GM19351 (cell line): Measurements from ENCODE around the gene NHLRC4.

ENCODE experiments used
- ATAC-seq: cut with Tn5 transposase; IDR thresholded peaks from one replicate; pipeline ENCODE4 v1.9.1; 2021; ENCODE audit warnings: mild to moderate bottlenecking, moderate library complexity; ENCODE audit not compliant: unreplicated experiment

Gene NHLRC4

DNA sequence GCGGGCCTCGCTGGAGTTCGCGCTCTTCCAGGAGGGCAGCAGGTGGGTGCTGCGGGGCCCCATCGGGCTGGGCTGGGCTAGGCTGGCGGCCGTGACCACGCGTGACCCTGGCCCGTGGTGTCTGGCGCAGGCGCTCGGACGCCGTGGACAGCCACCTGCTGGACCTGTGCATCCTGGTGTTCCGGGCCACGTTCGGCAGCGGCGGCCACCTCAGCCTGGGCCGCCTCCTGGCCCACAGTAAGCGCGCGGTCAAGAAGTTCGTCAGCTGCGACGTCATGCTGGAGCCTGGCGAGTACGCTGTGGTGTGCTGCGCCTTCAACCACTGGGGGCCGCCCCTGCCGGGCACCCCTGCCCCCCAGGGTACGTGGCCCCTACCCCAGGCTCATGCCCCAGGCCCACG, 14.6 kb upstream of the NHLRC4 start:
- no peak for ATAC-seq

DNA sequence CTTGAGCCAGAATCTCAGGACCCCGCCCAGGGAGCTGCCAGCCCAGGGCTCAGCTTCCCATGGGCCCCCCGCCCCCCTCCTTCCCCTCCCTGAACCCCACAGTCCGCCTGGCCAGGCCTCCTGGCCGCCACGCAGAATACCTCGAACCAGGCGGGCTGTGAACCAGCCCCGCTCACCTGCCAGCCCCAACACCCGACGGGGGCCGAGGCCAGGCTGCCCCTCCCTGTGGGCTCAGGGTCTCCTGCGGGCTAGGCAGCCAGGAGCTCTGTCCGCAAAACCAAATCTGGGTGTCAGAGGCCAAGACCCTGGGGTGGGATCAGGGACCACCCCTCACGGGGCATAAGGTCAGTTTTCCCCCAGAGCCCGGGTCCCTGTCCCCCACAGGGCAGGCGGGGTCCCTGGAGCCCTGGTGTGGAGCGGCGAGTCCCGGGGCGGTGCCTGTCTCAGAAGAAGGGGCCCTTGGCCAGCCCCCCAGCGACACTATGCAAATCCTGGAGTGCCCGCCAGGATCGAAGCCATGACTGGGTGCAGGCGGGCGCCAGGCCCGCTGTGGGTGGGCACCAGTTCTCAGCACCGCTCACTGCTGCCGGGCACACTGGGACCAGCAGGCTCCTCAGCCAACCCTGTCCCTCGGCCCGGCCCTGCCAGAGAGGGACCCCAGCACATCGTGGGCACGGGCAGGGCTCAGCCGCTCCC, 13.1 kb upstream of the NHLRC4 start:
- no peak for ATAC-seq

DNA sequence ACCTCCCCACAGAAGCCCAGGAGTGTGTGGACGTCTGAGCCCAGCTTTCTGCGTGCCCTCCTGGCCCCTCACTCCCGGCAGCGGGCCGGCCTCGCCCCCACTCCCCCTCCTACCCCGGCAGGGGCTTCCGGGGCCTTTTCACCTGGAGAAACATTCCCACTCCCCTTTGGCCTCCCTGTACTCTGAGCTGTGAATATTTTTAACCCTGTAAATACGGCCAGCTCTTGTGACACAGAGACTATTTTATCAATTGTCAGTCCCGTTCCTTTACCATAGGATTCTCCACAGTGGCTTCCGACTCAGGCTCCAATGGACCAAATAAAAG, 12.5 kb upstream of the NHLRC4 start:
- no peak for ATAC-seq

DNA sequence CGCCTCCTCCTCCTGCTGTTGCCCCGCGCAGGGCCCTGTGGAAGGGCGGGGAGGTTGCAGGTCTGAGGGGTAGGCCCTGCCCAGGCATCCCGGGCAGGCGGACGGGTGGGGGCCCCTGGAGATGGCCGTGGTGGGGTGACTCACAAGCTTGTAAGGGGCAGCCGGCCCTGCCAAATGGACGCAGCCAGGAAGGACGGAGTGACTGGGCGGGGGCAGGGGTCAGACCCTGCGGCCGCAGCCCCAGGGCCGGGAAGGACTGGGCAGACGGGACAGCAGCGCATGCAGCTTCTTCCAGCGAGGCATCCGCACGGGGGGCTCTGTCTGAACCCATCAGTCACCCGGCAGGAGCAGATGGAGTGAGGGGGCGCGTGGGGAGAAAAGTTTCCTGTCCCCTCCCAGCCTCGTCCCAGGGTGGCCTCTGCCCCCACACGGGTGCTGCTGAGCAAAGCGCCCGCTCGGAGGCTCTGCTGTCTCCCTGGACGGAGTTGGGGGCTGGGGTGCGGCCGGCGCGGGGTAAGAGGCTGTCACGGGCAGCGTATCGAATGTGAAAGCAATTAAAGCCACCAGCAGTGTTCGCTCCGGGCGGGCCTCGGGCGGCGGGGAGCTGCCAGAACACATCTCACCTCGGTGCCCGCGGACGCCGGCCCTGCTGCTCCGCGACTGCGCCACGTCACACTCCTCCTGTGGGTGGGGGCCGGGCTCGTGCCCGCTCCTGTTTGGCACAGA, 12.0 kb upstream of the NHLRC4 start:
- no peak for ATAC-seq

DNA sequence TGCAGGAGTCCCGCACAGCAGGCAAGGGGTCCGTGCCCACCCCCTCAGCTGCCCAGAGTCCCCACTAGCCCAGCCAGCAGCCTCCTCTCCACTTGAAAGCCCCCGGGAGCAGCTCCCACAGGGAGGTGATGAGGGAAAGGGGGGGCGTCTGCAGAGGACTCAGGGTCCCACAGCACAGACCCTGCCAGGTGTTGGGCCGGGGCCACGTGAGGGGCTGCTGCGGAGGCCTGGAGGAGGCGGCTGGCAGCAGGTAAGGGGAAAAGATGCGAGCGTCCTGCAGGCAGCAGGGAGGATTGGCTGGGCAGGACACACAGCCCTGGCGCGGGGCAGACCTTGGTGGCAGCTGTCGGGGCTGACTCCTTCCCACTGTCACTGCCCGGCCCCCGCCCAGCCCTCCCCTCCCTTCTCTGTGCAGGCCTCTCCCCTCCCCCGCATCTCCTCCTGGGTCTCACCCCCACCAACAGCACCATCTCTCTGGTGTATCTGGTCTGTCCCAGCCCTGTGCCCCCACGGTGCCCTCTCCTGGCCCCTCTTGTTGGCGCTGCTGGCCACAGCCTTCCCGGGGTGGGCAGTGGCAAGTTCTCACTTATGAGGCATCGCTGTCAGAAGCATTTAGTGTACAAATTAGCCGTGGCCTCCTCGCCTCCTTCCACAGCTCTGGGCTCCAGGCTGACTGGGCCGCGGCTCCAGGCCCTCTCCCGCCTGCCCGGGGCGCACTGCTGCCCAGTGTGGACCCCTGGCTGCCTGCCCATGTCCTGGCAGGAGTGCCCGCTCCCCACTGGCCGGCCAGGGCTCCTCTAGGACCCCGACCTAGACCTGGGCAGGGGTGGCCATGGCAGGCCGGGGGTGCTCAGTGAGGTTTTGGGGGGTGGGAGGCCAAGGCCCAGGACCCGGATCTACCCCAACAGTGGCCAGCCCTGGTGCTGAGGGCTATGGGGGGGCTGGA, 11.0 kb upstream of the NHLRC4 start:
- ATAC-seq, result no peak

DNA sequence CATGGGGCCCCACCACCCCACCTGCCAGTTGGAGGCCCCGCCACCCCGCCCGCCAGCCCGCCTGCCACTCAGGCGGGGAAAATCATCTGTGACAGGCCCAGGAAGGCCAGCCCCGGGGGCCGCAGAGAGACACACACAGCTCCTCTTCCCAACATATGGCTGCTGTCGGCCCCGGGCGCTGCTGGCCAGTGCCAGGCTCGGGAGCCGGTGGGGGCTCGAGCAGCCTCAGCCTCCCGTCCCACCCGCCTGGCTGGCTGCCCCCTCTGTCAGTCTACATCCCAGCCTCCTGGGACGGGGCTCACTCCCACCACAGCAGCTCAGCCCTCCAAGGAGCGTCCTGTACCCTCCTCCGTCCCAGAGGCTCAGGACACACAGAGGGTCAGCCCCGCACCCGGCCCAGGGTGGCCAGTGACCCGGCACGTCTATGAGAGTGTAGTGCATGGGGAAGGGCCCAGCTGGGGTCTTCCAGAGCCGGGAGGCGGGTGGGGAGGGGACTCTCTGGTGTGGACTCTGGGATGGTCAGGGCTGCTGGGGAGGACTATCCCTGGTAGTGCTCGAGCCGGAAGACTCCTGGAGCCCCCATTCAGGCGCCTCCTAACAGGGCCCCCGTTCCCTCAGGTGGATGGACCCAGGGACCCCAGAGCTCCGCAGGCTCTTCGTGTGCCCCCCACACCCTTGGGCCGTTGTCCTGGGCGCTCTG, 10.2 kb upstream of the NHLRC4 start:
- ATAC-seq, result no peak

DNA sequence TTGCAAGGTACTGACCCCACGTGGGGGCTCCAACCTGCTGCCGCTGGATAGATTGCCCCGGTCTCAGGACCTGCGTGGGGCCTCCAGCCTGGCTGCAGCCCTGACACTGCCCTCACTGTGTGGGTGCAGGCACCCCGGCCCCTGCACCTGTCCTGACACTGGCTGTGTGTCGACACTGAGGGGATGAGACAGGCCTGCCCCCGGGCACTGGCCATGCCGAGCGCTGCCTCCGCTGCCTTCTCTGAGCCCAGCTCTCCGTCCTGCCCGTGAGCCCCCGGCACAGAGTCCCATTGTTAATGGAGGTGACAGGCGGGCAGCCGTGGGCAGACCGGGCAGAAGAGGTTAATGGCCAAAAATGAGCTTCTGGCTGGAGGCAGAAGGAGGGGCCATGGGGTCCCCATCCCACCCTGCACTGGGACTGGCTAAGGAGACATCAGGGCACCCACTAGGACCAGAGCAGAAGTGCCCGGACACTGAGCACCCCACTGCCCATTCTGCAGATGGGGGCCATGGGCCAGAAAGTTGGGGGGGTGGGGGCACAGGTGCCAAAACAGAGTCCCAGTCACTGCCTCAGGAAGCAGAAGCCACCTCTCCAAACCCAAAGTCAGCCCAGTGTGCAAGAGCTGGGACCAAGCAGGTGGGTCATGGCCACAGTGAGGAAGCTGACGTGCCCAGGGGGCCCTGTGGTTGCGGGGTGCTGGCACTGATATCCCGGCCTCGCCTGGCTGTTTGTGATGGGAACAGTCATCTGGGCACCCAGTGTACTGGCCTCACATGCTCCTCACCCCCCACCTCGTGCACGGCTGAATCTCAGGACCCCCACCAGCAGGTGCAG, 9.1 kb upstream of the NHLRC4 start:
- ATAC-seq, result no peak

DNA sequence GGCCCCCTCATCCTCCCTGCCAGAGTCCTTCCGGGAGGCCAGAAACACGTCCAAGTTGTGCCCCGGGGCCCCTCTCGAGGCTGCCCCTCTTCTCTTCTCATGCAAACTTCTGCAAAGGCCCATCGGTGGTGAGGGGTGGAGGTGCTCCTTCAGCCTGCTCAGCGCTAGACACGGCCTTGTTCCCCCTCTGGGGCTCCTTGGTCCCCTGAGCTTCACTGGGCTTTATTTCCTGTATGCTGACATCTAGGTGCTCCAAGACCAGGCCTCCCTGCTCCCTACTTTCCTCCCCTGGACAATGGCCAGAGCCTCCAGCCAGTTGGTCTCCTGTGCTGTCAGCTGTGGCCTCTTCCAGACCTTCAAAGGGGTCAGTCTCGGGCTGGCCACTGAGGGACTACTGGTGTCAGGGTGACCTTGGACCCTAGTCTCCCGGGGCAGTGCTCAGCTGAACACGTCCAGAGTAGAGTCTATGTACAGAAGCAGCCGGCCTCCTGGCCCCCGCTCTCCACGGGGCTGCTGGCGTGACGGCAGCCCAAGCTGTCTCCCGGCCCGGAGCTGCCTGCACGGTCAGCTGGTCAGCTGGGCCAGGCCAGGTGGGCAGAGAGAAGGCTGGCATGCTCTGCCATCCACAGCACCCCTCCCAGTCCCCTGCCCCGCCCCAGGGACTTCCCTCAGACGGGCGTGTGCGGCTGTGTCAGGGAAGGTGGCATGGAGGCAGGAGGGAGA, 8.3 kb upstream of the NHLRC4 start:
- no peak for ATAC-seq

DNA sequence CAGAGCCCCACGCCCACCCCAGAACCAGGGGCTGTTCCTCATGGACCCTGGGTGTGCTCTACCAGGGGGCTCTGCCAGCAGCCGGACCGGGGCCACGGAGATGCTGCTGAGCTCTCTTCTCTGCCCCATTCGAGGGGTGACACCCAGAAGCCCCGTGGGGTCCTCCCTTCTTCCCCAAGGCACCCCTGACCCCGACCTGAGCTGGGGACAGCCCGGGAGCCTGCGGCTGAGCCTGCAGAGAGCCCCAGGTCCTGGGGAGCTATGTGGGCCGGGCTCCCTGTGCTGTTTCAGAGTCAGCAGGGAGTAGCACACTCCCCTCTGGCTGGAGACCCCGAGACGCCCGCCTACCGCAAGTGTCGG, 7.8 kb upstream of the NHLRC4 start:
- no peak for ATAC-seq

DNA sequence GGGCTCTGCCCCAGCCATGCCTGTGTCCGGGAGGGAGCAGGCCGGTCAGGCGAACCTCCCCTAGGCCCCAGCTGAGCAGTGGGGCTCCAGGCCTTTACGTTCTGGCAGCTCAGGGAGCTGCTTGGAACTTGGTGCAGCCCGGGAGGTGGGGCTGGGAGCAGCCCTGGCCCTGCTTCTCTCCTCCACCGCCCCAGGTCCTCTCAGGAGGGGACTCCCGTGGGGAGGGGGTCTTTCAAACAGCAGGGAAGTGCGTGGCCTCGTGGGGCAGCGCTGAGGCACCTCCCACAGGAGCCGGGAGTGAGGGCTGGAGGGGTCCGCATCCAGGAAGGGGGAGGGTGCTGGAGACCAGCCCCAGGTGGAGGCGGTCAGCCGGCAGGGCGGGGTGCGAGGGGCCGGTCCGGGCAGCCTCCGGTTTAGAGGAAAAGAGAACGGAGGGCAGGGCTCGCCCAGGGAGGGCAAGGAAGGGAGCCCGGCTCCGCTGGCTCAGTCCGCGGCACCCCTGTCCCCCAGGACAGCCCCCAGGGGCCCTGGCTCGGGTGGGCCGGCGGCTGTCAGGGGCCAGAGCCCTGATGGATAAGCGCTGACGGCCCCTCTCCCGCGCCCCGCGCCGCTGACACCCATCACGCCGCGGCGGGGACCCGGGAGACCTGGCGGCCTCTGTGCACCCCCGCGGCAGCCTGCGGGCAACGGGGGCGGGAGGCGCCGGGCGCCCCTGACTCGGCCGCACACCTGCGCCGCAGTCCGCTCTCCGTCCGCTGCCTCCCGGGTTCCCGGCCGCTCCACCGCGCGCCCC, 7.2 kb upstream of the NHLRC4 start:
- ATAC-seq, result no peak

DNA sequence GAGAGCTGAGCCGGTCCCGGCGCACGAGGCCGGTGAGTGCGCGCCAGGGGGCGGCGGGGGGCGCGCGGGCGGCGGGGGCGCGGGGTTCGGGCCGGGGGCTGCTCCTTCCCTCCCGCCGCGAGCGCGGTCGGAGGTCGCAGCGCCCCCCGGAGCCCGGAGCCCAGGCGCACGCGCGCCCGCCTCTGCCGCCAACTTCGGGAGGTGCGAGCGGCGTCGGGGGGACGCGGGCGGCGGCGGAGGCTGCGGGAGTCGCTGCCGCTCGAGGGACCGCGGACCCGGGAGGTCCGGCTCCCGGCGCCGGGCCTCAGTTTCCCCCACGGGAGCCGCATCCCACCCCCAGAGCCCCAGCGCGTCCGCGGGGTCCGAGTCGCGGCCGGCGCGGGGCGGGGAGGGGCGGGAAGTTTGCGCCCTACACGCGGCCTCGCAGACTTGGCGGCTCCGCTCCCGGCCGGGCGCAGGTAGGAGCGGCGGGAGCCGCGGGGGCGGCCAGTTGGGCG, 6.6 kb upstream of the NHLRC4 start, which contains the start of gene PRR35:
Gene PRR35, plus strand, starts transcription at position 191 of the 497 bp plus-strand sequence. CDS start 2,901 bp downstream, outside the sequence.
- no peak for ATAC-seq

DNA sequence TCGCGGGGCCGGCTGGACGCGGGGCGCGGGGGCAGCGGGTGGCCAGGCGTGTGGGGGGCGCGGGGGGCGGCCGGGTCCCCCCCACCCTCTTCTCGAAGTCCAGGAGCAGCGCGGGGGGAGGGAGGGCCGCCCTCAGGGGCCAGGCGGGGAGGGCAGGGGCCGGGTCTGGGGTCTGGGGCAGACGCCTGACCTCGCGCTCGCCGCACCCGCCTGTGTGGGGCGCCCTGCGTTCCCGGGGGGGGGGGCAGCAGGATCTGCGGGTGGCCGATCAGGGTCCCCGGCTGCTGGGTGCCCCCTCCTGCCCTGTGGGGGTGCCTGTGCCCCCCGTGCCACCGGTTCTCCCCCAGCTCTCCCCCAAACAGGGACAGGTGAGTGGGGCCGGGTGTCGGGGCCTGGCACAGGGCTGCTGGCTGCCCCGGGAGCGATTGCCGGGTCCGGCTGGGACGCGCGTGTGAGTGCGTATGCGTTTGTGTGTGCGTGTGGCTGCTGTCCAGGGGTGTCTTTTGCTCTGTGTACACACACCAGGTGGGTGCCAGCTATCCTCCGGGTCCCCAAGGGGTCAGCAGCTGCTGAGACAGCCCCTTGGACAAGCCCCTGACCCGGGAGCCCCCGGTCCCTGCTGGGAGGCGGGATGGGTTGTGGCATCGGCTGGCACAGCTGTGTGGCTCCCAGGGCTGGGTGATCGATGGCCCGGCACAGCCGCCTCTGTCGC, 5.9 kb upstream of the NHLRC4 start:
- ATAC-seq, result no peak

DNA sequence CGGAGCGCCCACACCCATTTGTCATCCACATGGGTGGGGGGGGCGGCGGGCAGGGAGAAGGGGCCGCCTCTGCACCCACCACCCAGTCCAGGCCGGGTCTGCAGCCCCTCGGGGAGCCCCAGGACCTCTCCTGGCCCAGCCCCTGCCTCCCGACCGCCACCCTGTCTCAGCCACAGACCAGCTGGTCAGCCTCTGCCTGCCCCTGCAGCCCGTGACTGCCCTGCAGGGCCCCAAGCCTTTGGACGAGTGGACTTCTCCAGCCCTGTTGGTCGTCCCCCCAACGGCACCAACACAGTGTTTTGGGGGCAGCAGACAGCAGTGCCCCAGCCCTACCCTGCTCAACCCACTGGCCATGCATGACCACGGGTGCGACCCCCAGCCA, 5.4 kb upstream of the NHLRC4 start:
- ATAC-seq, result no peak

DNA sequence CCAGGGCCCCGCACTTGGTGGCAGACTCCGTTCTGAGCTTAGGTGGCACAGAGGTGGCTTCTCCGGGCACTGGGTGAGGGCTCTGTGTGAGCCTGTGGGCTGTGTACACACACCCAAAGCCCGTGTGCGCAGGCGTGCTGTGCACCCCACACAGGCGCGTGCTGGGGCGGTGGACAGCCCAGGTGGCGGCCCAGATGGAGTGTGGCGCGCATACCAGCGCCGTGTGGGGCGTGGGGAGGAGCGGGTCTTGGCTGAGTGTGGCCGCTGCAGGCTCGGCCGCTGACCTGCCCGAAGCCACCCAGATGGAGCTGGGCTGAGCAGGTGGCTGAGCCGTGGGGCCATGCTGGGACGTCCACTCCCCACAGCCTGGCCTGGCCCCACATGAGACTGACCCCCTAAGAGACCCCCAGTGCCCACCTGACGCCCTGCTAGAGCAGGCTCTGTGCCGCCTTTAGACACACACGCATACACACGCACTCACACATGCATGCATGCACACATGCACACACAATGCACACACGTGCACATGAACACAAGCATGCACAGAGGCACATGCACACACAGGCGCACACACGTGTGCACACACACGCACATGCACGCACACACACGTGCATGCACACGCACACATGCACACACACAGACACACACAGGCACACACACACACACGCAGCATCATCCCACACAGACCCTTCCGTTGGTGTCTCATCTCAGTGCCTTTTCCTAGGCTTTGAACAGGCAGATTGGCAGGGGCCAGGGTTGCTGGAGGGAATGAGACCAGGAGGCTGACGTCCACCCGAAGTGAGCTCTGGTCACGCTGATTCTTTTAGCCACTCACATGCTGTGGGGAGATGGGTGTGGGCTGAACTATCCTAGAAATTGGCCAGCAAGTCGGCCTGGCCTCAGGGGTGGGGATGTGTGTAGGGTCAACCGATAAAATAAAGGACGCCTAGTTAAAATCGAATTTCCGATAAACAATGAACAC, 4.6 kb upstream of the NHLRC4 start:
- ATAC-seq, result no peak

DNA sequence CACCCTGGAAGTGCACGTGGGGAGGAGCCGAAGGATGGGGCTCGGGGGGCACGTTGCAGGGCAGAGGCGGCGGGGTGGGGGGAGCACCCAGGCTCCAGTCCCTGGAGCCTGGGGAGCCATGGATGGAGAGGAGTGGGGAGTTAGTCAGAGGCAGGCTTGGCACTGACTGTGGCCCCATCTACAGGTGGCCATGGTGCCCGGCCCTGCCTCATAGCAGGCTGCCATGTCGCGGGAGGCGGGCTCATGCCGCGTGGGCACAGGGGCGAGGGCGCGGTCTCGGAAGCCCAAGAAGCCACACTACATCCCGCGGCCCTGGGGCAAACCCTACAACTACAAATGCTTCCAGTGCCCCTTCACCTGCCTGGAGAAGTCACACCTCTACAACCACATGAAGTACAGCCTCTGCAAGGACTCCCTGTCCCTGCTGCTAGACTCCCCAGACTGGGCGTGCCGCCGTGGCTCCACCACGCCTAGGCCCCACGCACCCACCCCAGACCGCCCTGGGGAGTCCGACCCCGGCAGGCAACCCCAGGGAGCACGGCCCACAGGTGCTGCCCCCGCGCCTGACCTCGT, 3.6 kb upstream of the NHLRC4 start:
- ATAC-seq, result no peak

DNA sequence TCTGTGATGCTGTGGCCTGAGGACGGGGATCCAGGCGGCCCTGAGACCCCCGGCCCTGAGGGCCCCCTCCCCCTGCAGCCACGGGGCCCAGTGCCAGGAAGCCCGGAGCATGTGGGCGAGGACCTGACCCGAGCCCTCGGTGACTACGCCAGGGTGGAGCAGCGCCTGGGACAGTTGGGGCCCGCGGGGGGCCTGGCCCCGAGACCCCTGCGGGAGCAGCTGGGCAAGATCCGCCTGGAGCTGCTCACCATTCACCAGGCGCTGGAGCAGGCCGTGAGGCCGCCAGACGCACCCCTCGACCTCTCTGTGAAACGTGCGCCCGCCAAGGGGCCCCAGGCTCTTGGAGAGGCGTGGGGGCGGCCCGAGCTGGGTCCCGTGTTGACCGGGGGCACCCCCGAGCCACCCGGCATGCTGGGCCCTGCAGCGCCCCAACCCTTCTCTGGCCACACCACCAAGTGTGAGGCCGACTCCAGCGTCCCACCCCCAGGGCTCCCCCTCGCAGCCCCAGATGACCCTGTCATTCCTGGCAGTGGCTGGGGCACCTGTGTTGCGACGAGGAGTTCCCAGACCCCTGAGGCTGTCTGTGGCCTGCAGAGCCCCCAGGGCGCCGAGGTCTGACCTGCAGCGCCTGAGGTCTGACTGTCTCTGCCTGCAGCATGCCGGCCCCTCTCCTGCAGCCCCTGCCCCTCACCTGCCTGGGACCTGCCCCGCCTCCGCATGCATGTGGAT, 2.0 kb upstream of the NHLRC4 start:
- ATAC-seq, result no peak
